ENCODE measurements around the gene CYP51A1. TPM values are rescaled to one million over a fixed set of nuclear protein-coding genes. Genes with fewer than 3 reads are reported as not detected.
"Not testable (repeated sequence)": the region's sequence is repeated elsewhere in the genome, so short reads cannot be mapped to it uniquely, and the experiment has no call there.

Gene CYP51A1
- polyA plus RNA-seq, 1 donor (not counting 4 experiments of a cell fraction or from before 2014, with no cell fraction given): 55.1 TPM

GRCh38 chr7:92149736-92150239 lies 15.5 kb upstream of the CYP51A1 start:
- no peaks in the 10 kb centered on the region for H3K9me3 ChIP-seq (ENCODE audit: control insufficient read depth, low read depth, low read length)
- H3K4me2 ChIP-seq (ENCODE audit: control insufficient read depth, extremely low read depth, insufficient read depth, low read depth, low read length): no peak overlapping the region
- no peak for TF ChIP-seq CTCF (optimal IDR thresholded peaks at IDR 0.05 in 1 of 3, IDR thresholded peaks at IDR 0.05 in 1 of 3, conservative IDR thresholded peaks at IDR 0.05 in 1 of 3; ENCODE audit: extremely low read depth in 1 of 3, insufficient read depth in 2 of 3, low read length in 3 of 3)
- no peak for TF ChIP-seq EZH2 (IDR thresholded peaks at IDR 0.05; ENCODE audit: low read length)
- no peaks in the 10 kb centered on the region for H3K27me3 ChIP-seq (ENCODE audit: control insufficient read depth, extremely low read depth, insufficient read depth, low read length)
- H3K79me2 ChIP-seq (ENCODE audit: control insufficient read depth, insufficient read depth, low read length): no peaks in the 10 kb centered on the region
- H4K20me1 ChIP-seq (ENCODE audit: control insufficient read depth, extremely low read depth, insufficient read depth, low read length): no peaks in the 10 kb centered on the region
- no peak overlapping the region for H3K4me3 ChIP-seq (ENCODE audit: control insufficient read depth in 2 of 3, extremely low read depth in 1 of 3, insufficient read depth in 2 of 3, low read depth in 1 of 3, low read length in 3 of 3)
- H2AFZ ChIP-seq (ENCODE audit: control insufficient read depth, low read length): no peak overlapping the region
- no peaks in the 10 kb centered on the region for H3K36me3 ChIP-seq (ENCODE audit: control insufficient read depth in 2 of 2, extremely low read depth in 1 of 2, insufficient read depth in 2 of 2, low read length in 2 of 2)
- H3K27ac ChIP-seq (ENCODE audit: control insufficient read depth, insufficient read depth, low read length): no peak overlapping the region
- H3K9ac ChIP-seq (ENCODE audit: control insufficient read depth, extremely low read depth, insufficient read depth, low read length): no peak overlapping the region
- H3K9me1 ChIP-seq (ENCODE audit: control insufficient read depth, extremely low read depth, insufficient read depth, low read length): no peaks in the 10 kb centered on the region
- no peak for FAIRE-seq
- DNase-seq (ENCODE audit: low read depth, low spot score): no peak
- dilution Hi-C loops (cut with MboI; ENCODE audit: extremely low pct_ligation_motif_present, low sequenced_read_pairs): no loop called here
- no peaks in the 10 kb centered on the region for H3K4me1 ChIP-seq (ENCODE audit: control insufficient read depth, extremely low read depth, insufficient read depth, low read length)

DNA sequence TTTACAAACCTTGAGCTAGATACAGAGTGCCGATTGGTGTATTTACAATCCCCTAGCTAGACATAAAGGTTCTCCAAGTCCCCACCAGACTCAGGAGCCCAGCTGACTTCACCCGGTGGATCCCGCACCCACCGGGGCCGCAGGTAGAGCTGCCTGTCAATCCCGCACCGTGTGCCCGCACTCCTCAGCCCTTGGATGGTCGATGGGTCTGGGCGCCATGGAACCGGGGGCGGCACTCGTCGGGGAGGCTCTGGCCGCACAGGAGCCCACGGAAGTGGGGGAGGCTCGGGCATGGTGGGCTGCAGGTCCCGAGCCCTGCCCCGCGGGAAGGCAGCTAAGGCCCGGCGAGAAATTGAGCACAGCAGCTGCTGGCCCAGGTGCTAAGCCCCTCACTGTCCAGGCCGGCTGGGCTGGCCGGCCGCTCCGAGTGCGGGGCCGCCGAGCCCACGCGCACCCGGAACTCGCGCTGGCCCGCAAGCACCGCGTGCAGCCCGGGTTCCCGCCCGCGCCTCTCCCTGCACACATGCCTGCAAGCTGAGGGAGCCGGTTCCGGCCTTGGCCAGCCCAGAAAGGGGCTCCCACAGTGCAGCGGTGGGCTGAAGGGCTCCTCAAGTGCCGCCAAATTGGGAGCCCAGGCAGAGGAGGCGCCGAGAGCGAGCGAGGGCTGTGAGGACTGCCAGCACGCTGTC lies 9.1 kb upstream of the CYP51A1 start:
- H3K4me2 ChIP-seq (ENCODE audit: control insufficient read depth, extremely low read depth, insufficient read depth, low read depth, low read length); H4K20me1 ChIP-seq (ENCODE audit: control insufficient read depth, extremely low read depth, insufficient read depth, low read length); H3K79me2 ChIP-seq (ENCODE audit: control insufficient read depth, insufficient read depth, low read length); H3K9ac ChIP-seq (ENCODE audit: control insufficient read depth, extremely low read depth, insufficient read depth, low read length); H2AFZ ChIP-seq (ENCODE audit: control insufficient read depth, low read length); H3K9me3 ChIP-seq (ENCODE audit: control insufficient read depth, low read depth, low read length); H3K9me1 ChIP-seq (ENCODE audit: control insufficient read depth, extremely low read depth, insufficient read depth, low read length); H3K27me3 ChIP-seq (ENCODE audit: control insufficient read depth, extremely low read depth, insufficient read depth, low read length); dilution Hi-C loops (cut with MboI; ENCODE audit: extremely low pct_ligation_motif_present, low sequenced_read_pairs); FAIRE-seq; H3K36me3 ChIP-seq (ENCODE audit: control insufficient read depth in 2 of 2, extremely low read depth in 1 of 2, insufficient read depth in 2 of 2, low read length in 2 of 2); DNase-seq (ENCODE audit: low read depth, low spot score); H3K27ac ChIP-seq (ENCODE audit: control insufficient read depth, insufficient read depth, low read length); H3K4me3 ChIP-seq (ENCODE audit: control insufficient read depth in 2 of 3, extremely low read depth in 1 of 3, insufficient read depth in 2 of 3, low read depth in 1 of 3, low read length in 3 of 3); H3K4me1 ChIP-seq (ENCODE audit: control insufficient read depth, extremely low read depth, insufficient read depth, low read length): not testable (repeated sequence)

- H3K4me2 ChIP-seq (ENCODE audit: control insufficient read depth, extremely low read depth, insufficient read depth, low read depth, low read length); H3K9me3 ChIP-seq (ENCODE audit: control insufficient read depth, low read depth, low read length); H4K20me1 ChIP-seq (ENCODE audit: control insufficient read depth, extremely low read depth, insufficient read depth, low read length); H3K9me1 ChIP-seq (ENCODE audit: control insufficient read depth, extremely low read depth, insufficient read depth, low read length); DNase-seq (ENCODE audit: low read depth, low spot score); H3K27ac ChIP-seq (ENCODE audit: control insufficient read depth, insufficient read depth, low read length); H3K4me1 ChIP-seq (ENCODE audit: control insufficient read depth, extremely low read depth, insufficient read depth, low read length); H3K27me3 ChIP-seq (ENCODE audit: control insufficient read depth, extremely low read depth, insufficient read depth, low read length); H2AFZ ChIP-seq (ENCODE audit: control insufficient read depth, low read length); H3K9ac ChIP-seq (ENCODE audit: control insufficient read depth, extremely low read depth, insufficient read depth, low read length); H3K4me3 ChIP-seq (ENCODE audit: control insufficient read depth in 2 of 3, extremely low read depth in 1 of 3, insufficient read depth in 2 of 3, low read depth in 1 of 3, low read length in 3 of 3); H3K79me2 ChIP-seq (ENCODE audit: control insufficient read depth, insufficient read depth, low read length); FAIRE-seq; H3K36me3 ChIP-seq (ENCODE audit: control insufficient read depth in 2 of 2, extremely low read depth in 1 of 2, insufficient read depth in 2 of 2, low read length in 2 of 2); dilution Hi-C loops (cut with MboI; ENCODE audit: extremely low pct_ligation_motif_present, low sequenced_read_pairs): not testable (repeated sequence)
Observed at GRCh38 chr7:92142791-92143190, 8.5 kb upstream of the CYP51A1 start.

All from keratinocyte (primary cell).